ENCODE measurements around the gene ITGB8.

The ITGB8 gene

DNA sequence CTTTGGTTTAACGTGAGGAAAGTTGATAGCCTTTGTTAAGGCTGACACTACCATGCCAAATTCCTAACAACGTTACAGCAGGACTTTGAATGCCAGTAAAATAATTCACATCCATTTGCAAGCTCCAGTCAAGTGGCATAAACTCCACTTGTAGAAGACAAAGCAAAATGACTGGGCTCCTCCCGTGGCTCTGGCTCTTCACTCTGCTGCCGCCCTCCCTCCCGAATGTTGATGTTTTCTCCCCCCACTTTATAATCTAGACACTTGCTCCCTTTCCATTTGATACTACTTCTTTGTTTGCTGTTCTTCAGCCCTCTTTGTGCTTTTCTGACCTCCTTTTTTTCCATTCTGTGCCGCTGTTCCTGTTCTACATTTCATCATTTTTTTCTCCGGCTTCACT, 22.8 kb upstream of the ITGB8 start:
- no peak for DNase-seq (ENCODE audit: low spot score)

DNA sequence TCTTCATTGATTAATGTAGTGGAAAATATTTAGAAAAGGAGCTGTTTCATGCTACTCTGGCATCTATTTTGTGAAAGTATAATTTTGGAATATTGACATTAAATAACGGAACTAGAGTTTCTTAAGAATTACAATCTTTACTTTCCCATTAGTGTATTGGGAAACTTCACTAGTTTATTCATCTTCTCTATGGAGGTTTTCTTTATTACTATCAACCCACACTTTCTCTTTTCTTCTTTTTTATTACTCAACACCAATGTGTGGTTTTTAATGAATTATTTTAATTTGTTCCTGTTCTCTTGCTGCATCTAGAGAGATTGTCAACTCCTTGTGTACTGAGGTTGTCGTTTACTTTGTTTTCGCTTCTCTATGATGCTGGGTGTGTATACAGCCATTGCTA, 20.4 kb upstream of the ITGB8 start:
- no peak for DNase-seq (ENCODE audit: low spot score)

DNA sequence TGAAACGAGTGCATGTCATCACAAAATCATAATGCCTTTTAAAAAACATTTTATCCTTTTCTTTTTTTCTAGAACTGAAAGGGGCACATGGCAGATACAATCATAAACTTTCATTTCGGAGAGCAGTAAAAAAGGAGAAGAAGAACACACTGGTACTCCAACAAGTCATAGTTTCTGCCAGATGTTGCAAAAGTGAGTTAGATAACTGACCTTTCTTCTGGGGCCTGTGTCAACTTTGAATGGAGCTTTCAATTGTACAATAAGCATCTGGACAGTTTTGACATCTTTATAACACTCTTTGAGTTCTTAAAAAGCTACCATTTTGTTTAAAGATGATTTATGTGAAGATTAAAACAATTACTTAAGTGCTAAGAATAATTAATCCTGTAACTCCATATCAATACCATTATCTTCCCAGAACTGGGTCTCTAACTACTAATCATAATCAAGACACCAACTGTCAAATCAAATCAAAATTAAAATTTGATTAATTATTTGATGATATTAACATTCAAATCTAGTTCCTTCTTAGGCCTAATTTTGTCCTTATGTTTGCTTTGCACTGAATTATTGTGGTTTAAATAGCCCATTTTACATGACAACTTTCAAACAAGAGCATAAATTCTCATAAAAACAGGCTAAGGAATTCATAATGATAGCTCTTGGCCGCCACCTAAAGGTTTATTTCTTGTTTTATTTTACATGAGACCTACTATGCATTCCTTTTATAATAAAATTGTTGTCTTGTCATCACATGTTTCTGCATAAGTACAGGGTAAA, 19.5 kb upstream of the ITGB8 start:
- no peak for DNase-seq (ENCODE audit: low spot score)

DNA sequence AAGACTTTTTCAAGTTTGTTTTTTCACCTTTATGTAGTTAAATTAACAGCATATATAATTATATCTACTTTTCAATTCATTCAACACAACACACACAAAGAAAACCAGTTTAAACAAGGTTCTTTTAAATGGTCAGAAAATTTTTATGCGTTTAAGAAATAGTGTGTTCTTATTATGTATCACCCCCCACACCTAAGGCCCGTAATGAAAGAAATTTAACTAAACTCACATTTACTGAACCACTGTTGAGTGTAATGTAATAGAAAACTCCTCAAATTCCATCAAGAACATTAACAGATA, 19.0 kb upstream of the ITGB8 start:
- DNase-seq (ENCODE audit: low spot score): no peak

DNA sequence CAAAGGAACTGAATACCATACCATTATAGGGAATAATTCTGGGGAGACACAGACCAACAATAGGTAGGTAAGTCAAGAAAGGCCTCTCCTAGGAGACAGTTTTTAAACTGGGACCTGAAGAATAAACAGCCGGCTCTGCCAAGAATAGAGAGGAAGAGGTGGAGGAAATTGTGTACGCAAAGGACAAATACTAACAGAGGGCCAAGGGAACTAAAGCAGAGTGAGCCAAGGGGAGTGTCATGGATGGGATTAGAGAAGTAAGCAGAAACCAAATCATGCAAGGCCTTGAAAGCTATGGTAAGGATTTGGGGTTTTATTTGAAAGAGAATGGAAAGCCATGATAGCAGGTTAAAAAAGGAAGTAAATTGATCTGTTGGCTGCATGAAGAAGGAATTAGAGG, 18.1 kb upstream of the ITGB8 start:
- DNase-seq (ENCODE audit: low spot score): no peak

DNA sequence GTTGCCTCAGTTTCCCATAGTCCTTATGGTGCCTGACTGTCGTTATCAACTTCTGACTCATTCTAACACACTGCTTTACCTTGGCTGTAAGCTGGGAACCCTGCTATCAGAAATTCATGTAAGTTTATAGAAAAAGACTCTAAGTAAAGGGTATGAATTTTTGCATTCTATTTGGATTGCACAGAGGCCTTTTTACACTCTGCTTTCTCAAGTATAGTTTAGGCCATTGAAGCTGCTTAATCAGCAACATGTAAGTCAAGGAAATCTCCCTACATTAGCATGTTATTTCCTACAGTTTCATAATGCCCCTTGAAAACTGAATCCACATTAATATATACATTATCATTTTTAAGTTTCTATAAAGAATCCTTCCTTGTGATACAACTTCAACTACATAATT, 17.1 kb upstream of the ITGB8 start:
- no peak for DNase-seq (ENCODE audit: low spot score)

DNA sequence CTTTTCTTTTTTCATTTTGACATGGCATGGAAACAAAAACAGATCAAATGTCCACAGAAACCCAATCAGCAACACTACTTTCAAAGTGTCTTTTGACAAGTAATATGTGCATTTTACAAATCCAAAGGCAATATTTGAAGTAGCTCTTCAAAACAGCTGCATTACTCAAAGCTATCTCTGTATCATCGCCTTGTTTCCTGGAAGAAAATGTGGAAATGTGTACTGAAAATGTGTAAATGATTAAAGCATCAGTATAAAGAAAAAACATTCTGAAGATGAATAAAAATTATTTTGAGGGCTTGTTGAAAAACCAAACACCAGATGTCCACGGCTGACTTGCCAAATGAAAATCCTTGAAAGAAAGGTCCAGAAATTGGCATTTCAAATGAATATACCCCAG, 16.5 kb upstream of the ITGB8 start:
- DNase-seq (ENCODE audit: low spot score): no peak

DNA sequence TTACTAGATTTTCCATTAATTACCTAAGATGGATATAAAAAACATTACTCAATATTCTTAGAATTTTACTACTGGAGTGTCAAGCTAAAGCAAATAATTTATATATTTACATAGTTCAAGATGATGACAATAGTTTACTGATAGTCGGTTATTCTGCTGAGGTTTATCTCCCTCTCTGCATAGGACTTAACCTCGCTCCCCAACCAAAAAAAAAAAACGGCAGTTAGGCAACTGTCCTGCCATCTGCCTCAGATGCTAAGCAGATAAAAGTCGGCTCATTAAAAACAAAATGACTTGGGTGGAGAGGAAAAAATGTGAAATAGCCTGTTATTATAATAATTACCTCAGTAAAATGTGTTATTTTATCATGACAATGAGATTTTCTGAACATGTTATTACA, 14.0 kb upstream of the ITGB8 start:
- no peak for DNase-seq (ENCODE audit: low spot score)

DNA sequence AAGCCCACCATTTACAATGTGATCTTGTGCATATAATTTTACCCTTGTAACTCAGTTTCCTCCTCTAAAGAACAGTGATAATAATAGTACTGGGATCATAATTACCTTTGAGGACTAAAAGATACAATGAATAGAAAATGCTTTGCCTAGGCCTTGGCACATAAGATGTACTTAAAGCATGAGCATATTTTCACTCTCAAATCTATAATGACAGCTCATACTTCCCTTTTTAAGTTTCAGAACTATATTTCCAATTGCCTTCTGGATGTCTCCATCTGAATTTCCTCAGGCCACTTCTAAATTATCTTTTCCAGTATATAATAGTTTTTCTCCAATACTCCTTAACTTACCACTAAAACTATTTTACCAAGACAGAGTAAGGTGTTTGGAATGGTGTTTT, 13.3 kb upstream of the ITGB8 start:
- DNase-seq (ENCODE audit: low spot score): no peak

DNA sequence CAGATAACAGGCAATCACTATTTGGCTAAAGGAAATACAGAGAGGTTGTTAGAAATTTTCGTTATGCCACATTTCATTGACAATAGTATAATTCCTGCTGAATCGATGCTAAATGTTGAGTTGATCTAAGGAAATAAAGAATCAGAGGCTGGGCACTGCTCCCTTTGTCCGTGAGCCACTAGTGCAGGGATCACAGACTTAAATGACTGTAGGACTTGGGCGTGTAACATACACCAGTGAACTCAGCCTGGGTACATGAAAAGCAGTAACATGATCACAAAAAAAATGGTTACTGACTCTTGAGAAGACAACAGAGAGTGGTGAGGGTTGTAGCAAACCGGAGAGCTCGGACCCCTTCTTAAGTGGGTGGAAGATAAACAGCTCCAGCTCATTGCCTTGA, 11.8 kb upstream of the ITGB8 start:
- no peak for DNase-seq (ENCODE audit: low spot score)

DNA sequence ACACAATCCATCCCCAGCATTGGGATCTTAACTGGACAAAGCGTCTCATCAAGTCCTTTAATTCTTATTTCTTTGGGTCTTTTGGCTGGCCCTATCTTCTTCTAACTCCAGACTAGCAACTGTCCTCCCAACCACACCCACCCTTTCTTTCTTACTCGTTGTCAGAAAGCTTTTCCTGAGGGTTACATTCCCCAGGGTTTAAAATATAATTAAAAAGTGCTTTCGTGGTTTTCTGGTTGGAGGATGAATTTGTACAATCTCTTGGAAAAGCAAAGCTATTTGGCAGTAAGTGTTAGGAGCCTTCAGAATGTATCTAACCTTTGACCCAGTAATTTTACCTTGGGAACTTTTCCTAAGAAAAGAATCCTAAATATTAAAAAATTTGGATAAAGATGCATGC, 10.4 kb upstream of the ITGB8 start:
- no peak for DNase-seq (ENCODE audit: low spot score)

DNA sequence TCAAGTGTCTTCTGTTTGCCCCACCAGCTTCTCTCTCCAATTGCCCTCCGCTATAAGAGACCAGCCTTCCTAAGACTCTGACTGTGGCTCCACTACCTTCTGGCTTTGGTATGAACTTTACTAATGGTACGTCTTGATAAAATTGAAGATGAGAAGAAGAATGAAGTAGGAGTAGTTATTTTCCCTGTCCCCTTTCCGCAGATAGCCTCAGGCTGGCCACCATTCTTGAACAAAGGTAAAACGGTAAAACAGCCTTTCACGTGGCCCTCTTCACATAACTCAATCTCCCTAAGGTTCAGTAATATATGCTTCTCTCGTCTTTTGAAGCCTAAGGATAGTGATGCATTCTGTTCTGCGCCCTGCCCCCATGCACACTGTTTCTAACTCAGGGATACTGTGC, 9.9 kb upstream of the ITGB8 start:
- no peak for DNase-seq (ENCODE audit: low spot score)

DNA sequence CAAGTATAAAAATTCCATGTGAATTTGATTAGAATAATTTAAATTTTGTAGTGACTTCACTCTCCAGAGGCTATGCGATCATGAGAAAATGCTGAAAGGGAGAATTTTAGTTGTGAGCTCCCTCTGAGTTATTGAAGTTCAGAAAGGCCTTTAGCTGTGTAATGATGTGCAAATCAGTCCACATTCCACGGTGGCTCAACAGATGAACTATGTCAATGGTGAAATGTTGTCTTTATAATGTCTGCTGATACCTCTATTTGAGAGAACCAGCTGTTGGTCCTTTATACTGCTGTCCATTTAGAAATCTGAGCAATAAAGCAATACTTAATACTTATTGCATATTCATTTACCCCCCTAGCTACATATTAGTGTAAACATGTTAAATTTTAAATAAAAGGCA, 7.1 kb upstream of the ITGB8 start:
- DNase-seq (ENCODE audit: low spot score): no peak

DNA sequence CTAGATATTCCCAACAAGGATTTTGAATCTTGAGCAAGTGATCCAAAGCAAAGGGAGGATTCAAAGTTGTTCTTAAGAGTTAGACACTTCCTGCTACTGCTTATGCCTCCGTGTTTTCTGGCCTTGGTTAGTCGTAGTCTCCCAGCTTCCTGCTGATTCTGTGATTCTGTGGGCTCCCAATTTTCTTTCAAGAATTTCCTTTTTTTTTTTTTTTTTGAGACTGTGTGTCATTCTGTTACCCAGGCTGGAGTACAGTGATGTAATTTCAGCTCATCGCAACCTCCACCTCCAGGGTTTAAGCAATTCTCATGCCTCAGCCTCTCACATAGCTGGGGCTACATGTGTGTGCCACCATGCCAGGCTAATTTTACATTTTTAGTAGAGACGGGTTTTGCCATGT, 4.4 kb upstream of the ITGB8 start:
- no peak for DNase-seq (ENCODE audit: low spot score)

DNA sequence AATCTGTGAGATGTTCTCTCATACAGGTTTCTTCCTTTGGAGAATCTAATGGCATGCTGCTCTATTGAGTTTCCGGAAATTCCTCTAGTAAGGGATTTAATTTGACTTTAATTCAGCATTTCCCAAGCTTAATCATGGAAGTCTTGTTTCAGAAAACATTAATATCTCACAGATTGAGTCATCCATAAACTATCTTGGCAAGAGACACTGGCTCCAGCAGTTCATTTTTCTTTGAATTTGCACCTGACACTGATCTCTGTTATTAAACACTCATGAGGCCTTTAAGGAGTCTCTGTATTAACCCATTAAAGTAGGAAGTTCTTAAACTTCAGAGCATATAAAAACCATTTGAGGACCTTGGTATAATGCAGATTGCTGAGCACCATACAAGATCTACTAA, 3.6 kb upstream of the ITGB8 start:
- no peak for DNase-seq (ENCODE audit: low spot score)

DNA sequence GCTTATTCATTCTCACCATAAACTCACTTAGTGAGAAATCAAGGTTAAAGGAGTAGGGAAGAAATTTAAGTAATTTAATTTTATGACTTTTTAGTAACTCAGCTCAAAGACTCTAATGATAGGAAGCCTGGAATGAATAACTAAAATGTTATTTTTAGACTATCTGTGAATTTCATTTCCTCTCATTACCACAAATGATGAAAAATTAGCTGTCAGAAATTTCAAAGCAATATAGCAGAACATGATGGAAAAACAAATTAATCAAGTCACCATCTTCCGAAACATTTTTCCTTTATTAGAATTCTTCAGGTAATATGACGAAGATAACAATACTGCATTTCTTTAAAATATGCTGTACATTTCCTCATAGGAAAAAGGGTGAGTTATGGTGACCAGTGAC, 2.7 kb upstream of the ITGB8 start:
- DNase-seq (ENCODE audit: low spot score): no peak

DNA sequence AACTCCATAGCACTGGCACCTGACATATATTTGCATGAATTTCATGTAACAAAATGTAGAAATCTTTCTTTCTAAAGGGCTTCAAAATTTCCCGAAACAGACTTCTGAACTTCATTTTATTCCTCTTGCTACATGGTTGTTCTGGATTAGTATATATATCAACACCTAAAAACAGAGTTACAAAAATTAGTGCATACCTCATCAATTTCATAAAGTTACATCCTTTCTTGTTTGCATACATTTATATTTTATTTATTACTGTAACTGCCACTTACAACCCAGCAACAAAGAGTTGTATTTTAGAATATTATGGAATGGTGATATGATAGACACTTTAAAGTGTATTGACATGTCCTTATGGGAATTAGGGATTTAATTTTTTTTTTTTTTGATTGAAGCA, 2.0 kb upstream of the ITGB8 start:
- DNase-seq (ENCODE audit: low spot score): no peak

DNA sequence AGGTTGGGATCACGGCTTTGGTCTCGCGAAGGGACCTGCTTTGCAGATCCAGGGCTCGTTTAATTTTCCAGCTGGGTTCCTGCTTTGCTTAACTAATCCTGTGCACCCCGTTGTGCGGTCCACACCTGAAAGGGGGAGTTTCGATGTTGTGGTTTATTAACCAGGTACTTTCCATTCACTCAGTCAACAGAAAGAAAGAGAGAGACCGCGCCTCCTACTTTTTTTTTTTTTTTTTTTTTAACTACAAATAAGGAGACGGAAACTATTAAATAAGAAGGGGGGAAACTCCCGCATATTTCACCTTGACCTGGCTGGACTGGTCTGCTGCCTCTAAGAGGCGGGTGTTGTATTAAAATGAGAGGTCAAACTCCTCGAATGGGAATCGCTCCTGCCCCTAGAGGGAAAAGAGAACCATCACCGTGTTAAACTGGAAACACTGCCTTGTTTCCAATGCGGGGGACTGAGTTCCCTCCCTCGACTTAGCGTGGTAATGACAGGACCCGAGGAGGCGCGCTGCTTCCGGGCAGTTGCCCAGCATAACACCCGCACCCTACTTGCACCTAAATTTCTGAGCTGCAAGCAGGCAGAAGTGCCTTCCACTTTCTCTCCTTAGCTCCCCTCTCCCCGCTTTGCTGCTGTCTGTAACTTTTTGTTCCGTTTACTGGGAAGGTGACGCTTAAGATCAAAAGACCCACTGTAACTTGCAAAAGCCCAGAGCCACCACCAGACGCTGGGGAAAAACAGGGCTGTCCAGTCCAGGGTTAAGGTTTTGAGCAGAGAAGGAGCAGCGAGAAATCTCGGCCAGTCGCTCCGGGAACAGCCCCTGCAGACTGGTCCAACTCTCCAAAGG, 1.1 kb upstream of the ITGB8 start:
- DNase-seq (ENCODE audit: low spot score): no peak

DNA sequence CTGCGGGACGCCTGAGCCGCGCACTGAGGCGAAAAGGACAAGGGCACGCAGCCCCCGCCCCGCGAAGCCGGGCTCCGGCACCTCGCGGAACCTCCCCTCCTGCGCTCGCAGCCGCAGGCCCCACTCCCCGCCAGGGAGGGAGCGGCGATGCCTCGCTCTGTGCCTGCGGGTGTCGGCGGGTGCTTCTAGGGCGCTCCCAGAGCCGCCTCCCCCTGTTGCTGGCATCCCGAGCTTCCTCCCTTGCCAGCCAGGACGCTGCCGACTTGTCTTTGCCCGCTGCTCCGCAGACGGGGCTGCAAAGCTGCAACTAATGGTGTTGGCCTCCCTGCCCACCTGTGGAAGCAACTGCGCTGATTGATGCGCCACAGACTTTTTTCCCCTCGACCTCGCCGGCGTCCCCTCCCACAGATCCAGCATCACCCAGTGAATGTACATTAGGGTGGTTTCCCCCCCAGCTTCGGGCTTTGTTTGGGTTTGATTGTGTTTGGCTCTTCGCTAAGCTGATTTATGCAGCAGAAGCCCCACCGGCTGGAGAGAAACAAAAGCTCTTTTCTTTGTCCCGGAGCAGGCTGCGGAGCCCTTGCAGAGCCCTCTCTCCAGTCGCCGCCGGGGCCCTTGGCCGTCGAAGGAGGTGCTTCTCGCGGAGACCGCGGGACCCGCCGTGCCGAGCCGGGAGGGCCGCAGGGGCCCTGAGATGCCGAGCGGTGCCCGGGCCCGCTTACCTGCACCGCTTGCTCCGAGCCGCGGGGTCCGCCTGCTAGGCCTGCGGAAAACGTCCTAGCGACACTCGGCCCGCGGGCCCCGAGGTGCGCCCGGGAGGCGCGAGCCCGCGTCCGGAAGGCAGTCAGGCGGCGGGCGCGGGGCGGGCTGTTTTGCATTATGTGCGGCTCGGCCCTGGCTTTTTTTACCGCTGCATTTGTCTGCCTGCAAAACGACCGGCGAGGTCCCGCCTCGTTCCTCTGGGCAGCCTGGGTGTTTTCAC, 519 bp downstream of the ITGB8 start:
- DNase-seq (ENCODE audit: low spot score): no peak

DNA sequence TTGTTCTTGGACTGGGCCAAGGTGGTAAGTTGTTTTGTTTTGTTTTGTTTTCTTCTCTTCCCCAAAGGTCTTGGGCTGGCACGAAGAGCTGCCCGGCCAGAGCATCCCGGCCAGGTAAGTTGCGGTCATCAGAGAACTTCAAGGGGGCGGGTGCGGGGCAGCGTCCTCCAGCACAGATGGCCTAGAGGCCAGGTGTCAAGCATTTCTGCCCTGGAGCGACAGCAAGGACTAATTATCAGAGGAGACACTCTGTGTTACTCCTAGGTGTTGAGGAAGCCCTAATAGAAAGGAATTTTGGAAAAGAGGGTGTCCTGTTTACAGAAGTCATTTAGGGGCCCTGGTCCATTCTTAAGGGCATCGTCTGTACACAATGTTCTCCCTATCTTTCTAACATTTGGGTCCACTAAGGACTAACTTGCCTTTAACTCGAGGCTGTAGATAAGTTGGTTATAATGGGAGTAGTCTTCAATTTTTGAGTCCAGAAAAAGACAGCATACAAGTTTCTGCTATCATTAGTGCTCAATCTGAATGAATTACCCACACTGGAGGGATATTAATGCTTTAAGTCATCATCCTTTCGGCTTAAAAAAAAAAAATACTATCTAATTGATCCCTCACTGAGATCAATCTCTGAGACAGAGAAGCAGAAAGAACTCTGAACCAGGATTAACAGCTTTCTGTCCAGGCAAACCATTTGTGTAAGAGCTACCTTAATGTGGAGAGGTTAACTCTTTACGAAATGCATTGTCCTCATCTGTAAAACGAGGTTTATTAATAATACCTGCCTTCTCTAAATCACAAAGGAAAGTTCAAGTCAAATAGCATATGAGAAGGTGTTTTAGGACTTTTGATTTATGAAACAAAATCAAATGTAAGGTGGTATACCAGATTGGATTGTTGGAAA, 1.5 kb downstream of the ITGB8 start:
- DNase-seq (ENCODE audit: low spot score): no peak

DNA sequence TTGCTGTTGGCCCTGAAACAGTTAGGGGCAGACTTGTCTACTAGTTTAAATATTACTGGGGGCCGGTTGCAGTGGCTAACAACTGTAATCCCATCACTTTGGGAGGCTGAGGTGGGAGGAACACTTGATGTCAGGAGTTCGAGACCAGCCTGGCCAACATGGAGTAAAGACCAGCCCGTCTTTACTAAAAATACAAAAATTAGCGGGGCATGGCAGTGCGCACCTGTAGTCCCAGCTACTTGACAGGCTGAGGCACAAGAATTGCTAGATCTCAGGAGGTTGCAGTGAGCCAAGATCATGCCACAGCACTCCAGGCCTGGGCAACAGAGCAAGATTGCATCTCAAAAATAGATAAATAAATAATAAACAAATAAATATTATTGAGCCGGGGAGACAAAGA, 7.6 kb downstream of the ITGB8 start:
- no peak for DNase-seq (ENCODE audit: low spot score)

DNA sequence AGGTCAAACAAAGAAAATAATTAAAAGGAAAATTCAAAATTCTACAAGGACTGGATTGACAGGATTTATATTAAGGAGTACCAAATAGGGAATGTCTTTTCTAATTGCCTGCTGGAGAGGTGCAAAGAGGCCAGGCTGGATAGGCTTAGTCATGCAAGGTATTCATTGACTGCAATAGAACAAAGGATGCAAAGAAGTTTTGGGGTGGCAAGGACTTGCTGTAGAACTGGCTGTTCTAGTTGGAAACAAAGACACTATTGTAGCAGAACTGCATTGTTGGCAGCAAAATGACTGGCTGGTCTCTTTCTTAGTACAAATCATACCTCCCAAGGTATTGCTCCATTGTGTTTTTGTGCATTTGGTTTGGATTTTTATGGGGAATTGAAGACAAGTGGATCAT, 10.1 kb downstream of the ITGB8 start:
- no peak for DNase-seq (ENCODE audit: low spot score)

Data from CD4-positive, alpha-beta T cell treated with Interleukin-6 at 100 ng/mL for 8 hours (primary cell).